ENCODE results near the gene GLIPR1L2.
"Not testable (repeated sequence)": the region's sequence is repeated elsewhere in the genome, so short reads cannot be mapped to it uniquely, and the experiment has no call there.

DNA sequence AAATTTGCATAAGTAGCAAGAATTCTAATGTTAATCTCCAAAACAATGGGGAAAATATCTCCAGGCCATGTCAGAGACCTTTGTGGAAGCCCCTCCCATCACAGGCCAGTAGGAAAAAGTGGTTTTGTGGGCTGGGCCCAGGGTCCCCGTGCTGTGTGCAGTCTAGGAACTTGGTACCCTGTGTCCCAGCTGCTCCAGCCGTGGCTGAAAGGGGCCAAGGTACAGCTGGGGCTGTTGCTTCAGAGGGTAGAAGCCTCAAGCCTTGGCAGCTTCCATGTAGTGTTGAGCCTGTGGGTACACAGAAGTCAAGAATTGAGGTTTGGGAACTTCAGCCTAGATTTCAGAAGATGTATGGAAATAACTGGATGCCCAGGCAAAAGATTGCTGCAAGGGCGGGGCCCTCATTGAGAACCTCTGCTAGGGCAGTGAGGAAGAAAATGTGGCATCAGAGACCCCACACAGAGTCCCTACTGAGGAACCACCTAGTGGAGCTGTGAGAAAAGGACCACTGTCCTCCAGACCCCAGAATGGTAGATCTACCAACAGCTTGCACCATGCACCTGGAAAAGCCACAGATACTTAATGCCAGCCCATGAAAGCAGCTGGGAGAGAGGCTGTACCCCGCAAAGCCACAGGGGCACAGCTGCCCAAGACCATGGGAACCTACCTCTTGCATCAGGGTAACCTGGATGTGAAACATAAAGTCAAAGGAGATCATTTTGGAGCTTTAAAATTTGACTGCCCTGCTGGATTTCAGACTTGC is 51.0 kb downstream of the GLIPR1L2 start:
- not testable (repeated sequence) for TF ChIP-seq POLR2AphosphoS5 (IDR thresholded peaks at IDR 0.05; ENCODE audit: borderline replicate concordance, low read depth, low read length); EZH2 (IDR thresholded peaks at IDR 0.05); FOXP2 (optimal IDR thresholded peaks at IDR 0.05; ENCODE audit: control extremely low read depth, extremely low read length, insufficient read depth)
